Measurements from ENCODE around the gene COL17A1. TPM values are rescaled to one million over a fixed set of nuclear protein-coding genes. Genes with fewer than 3 reads are reported as not detected.

The COL17A1 gene
- total RNA-seq, 4 donors from 2014 or later, result under 0.01 to 2.9 (median 0.98) TPM; not detected in 1

DNA sequence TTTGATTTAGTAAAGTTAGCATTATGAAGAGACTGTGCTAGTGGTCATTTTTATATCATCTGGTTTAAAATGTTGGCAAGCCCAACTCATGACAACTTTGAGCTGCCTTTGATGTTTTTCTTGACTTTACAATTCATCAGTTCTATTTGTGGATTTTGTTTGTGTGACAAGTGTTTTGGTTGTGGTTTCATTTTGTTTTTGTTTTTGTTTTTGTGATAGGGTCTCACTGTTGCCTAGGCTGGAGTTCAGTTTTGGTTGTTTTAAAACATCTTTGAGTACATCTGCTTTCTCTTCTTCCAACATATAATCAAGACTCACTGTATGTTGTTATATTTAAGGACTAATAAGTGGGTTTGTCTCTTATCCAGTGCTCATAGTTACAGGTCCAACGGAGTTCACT, 18.7 kb upstream of the COL17A1 start:
- TF ChIP-seq, protein P1, sequence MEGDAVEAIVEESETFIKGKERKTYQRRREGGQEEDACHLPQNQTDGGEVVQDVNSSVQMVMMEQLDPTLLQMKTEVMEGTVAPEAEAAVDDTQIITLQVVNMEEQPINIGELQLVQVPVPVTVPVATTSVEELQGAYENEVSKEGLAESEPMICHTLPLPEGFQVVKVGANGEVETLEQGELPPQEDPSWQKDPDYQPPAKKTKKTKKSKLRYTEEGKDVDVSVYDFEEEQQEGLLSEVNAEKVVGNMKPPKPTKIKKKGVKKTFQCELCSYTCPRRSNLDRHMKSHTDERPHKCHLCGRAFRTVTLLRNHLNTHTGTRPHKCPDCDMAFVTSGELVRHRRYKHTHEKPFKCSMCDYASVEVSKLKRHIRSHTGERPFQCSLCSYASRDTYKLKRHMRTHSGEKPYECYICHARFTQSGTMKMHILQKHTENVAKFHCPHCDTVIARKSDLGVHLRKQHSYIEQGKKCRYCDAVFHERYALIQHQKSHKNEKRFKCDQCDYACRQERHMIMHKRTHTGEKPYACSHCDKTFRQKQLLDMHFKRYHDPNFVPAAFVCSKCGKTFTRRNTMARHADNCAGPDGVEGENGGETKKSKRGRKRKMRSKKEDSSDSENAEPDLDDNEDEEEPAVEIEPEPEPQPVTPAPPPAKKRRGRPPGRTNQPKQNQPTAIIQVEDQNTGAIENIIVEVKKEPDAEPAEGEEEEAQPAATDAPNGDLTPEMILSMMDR (IDR thresholded peaks at IDR 0.05), result no peak
- TF ChIP-seq POLR2A (IDR thresholded peaks at IDR 0.05), result no peak
- Histone ChIP-seq H3K4me3 (no peak overlapping the region), H3K27ac (no peak overlapping the region), H3K9me3 (no peaks in the 10 kb centered on the region), H3K27me3 (no peaks in the 10 kb centered on the region), H3K36me3 (no peaks in the 10 kb centered on the region), H3K4me1 (no peaks in the 10 kb centered on the region)
- intact Hi-C loops (cut with DNase I; ENCODE audit: low total_unique reads), result no loop called here
- no peak for DNase-seq

DNA sequence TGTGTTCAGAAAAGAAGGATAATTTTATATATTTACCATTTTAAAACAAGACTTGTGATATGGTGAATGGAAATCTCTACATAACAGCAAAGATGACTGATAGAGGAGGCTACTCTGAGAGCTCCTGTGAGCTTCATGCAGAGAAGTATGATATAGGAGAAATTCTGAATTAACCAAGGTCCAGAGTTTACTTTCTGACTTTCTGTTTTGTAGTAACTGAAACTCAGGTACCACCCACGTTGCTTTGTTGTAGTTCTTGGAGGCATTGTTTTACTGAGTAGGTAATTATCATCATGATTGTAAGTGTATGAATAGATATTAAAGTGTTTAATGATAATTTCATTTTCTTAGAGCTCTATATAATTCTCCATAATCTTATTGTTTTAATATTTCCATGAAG, 18.3 kb upstream of the COL17A1 start:
- Histone ChIP-seq H3K27ac (no peak overlapping the region), H3K4me1 (no peaks in the 10 kb centered on the region), H3K4me3 (no peak overlapping the region), H3K27me3 (no peaks in the 10 kb centered on the region), H3K36me3 (no peaks in the 10 kb centered on the region), H3K9me3 (no peaks in the 10 kb centered on the region)
- TF ChIP-seq, protein P1 (IDR thresholded peaks at IDR 0.05), result no peak
- no peak for TF ChIP-seq POLR2A (IDR thresholded peaks at IDR 0.05)
- intact Hi-C loops (cut with DNase I; ENCODE audit: low total_unique reads), result no loop called here
- DNase-seq, result no peak

DNA sequence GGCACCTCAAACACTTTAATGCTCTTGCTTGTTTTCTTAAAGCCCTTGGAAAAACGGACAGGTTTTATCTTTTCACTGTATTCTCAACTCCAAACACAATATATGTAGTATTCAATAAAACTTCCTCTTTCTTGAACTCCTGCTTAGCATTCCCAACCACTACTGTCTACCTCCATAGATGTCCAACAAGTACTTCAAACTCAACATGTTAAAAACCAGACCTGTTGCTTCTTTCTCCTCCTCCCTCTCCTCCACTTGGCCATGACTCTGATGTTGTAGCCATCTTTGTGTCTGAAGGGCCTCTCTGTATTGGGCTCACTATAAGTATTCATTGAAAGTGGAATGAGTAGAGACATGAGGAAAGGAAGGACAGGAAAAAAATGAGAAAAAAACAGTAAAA, 16.2 kb upstream of the COL17A1 start:
- TF ChIP-seq, protein P1 (IDR thresholded peaks at IDR 0.05), result no peak
- no peak for TF ChIP-seq POLR2A (IDR thresholded peaks at IDR 0.05)
- H3K27me3 ChIP-seq, result no peaks in the 10 kb centered on the region
- H3K9me3 ChIP-seq, result no peaks in the 10 kb centered on the region
- no peaks in the 10 kb centered on the region for H3K4me1 ChIP-seq
- no peak overlapping the region for H3K4me3 ChIP-seq
- H3K36me3 ChIP-seq, result no peaks in the 10 kb centered on the region
- no peak overlapping the region for H3K27ac ChIP-seq
- intact Hi-C loops (cut with DNase I; ENCODE audit: low total_unique reads), result no loop called here
- DNase-seq, result no peak

DNA sequence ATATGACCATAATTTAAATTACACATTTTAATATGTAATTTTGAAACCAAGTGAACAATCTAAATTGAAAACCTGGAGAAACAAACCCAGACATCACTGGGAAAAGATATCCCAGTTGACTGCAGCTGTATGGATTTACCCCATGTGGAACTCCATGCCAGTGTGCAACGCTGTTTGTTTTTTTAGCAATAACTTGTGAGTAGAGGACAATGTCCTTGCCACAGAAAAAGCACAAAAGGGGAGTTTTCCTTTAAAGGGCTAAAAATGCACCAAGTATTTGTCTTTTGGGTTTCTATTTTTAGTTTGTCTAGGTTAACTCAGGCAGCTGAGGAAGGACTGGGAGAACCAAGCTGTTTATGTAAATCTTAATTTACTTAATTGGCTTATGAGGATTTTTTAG, 15.1 kb upstream of the COL17A1 start:
- Histone ChIP-seq H3K36me3 (no peaks in the 10 kb centered on the region), H3K27ac (no peak overlapping the region), H3K9me3 (no peaks in the 10 kb centered on the region), H3K4me3 (no peak overlapping the region), H3K4me1 (no peaks in the 10 kb centered on the region), H3K27me3 (no peaks in the 10 kb centered on the region)
- intact Hi-C loops (cut with DNase I; ENCODE audit: low total_unique reads), result no loop called here
- no peak for DNase-seq
- TF ChIP-seq POLR2A (IDR thresholded peaks at IDR 0.05), result no peak
- TF ChIP-seq, protein P1 (IDR thresholded peaks at IDR 0.05), result no peak

DNA sequence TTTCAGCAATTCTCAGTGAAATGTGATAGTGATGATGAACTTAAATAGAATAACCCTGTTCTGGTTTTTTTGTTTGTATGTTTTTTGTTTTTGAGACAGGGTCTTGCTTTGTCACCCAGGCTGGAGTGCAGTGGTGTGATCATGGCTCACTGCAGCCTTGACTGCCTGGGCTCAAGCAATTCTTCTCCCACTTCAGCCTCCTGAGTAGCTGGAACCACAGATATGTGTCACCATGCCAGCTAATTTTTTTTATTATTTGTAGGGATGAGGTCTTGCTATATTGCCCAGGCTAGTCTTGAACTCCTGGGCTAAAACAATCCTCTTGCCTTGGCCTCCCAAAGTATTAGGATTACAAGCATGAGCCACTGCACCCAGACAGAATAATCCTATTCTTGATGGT, 14.3 kb upstream of the COL17A1 start:
- H3K4me3 ChIP-seq, result no peak overlapping the region
- no peaks in the 10 kb centered on the region for H3K4me1 ChIP-seq
- no peak for DNase-seq
- H3K9me3 ChIP-seq, result no peaks in the 10 kb centered on the region
- H3K27me3 ChIP-seq, result no peaks in the 10 kb centered on the region
- H3K27ac ChIP-seq, result no peak overlapping the region
- no peaks in the 10 kb centered on the region for H3K36me3 ChIP-seq
- no peak for TF ChIP-seq POLR2A (IDR thresholded peaks at IDR 0.05)
- TF ChIP-seq, protein P1 (IDR thresholded peaks at IDR 0.05), result no peak
- intact Hi-C loops (cut with DNase I; ENCODE audit: low total_unique reads), result no loop called here

All from uterus (tissue), 4 donors.